ENCODE measurements around the gene WFDC1.
A peak's percentile ranks its signal among the peaks of the same experiment; 100 is the strongest.

The WFDC1 gene

DNA sequence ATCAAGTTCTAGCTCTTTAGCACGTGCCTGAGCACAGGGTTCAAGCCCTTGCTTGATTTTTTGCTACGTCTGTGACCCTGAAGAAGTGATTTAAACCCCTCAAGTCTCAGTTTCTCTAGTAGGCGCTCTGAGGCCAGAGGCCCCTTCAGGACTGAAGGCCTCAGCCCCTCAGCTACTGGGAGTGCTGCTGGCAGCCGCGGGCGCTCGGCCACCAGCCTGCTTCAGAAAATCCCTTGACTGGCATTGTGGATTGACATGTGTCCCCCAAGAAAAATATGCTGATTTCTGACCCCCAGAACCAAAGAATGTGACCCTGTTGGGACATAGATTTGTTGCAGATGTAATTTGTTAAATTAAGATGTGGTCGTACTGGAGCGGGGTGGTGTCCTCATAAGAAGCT, 20.2 kb upstream of the WFDC1 start:
- FAIRE-seq: no peak

DNA sequence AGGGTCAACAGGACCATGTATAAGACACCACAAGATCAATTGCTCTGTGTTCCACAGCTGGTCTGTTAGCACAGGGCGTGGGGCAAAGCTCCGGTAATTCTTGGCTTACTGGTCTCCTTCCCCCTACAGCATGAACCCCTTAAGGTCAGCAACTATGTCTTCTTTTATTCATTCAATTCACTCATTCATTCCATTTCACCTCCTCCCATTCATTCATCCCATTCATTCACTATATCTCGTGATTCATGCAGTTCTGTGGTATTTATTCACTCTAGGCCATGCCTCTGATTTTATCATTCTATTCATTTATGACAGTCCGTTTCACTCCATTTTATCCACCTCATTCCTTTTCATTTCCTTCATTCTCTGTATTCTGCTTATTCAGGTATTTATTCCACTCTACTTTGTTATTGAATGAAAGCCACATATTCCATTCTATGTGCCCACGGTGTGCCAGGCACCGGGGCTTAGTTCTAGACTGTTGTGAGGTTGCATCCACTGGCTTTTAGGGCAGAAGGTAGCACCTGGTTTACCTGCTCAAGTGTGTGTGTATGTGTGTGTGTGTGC, 19.0 kb upstream of the WFDC1 start:
- FAIRE-seq: no peak

- FAIRE-seq: peak; percentile 51
Measured at GRCh38 chr16:84277244-84277823, 17.3 kb upstream of the WFDC1 start.

- FAIRE-seq: no peak
Measured at GRCh38 chr16:84278333-84278732, 16.3 kb upstream of the WFDC1 start.

DNA sequence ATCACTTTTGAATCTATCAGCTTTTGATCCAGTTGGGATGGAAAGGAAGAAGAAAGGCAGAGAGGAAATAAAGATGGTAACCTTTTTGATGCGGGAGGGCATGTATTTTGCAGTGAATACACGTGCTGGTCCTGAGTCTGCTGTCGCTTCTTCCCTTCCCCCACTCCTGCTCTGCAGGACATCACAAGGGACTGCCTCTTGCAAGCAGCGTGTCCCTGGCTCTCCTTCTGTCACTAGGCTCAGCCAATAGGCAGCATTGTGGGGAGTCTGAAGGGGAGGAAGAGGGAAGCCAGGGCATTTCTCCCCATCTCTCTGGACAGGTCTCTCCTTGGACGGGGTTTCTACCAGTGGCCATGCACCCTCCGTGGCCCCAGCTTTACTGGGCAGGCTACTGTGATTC, 15.7 kb upstream of the WFDC1 start:
- FAIRE-seq: no peak

GRCh38 chr16:84279881-84280280, 14.8 kb upstream of the WFDC1 start:
- FAIRE-seq: no peak

GRCh38 chr16:84281074-84281473, 13.6 kb upstream of the WFDC1 start:
- no peak for FAIRE-seq

GRCh38 chr16:84282533-84282932, 12.1 kb upstream of the WFDC1 start:
- FAIRE-seq: no peak

- no peak for FAIRE-seq
Measured at GRCh38 chr16:84283314-84284153, 11.1 kb upstream of the WFDC1 start.

DNA sequence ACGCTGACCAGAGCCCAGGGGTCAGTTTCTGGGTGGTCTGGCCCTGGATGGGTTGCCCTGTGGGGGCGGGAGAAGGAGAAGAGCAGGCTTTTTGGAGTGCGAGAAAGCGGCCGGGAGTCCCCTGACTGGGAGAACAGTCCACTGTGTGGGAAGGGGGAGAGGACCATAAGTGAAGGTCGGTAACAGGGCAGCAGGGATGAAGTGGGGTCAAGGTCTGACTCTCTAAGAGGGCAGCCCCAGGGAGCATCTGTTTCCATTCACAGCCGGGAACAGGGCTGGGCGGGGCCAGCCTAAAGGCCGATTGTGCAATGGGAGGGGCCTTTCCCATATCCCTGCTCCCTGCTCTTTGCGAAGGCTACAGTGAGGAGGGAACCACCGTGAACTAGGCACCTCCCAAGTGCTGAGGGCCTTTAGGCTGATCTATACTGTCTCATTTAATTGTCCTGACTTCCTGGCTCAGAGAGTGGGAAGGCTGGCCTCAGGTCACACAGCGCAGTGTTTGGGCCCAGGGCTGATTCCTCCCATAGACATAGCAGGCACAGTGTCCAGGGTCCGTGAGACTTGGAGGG, 10.4 kb upstream of the WFDC1 start:
- FAIRE-seq: no peak

GRCh38 chr16:84286578-84287240, 8.0 kb upstream of the WFDC1 start:
- FAIRE-seq: no peak

- no peak for FAIRE-seq
Measured at GRCh38 chr16:84288902-84289301, 5.8 kb upstream of the WFDC1 start.

- no peak for FAIRE-seq
Measured at GRCh38 chr16:84291226-84291625, 3.5 kb upstream of the WFDC1 start.

- no peak for FAIRE-seq
Measured at GRCh38 chr16:84292011-84292410, 2.7 kb upstream of the WFDC1 start.

GRCh38 chr16:84293406-84293805, 1.3 kb upstream of the WFDC1 start:
- FAIRE-seq: no peak

DNA sequence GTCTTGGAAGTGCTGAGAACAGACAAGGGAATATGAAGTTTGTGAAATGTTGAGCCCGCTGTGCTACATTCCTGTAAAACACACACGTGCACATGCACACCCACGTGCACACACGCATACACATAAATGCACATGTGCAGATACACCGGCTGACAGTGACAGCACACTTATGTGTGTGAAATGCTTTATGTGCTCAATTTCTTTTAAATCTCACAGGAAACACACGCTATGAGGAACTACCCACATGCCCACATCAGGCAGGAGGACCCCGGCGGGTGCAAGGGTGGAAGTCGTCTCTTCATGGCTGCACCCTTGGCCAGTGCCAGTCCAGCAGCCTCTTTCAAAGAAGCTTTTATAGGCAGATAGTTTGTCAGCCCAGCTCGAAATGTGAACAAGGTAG, 561 bp upstream of the WFDC1 start:
- FAIRE-seq: no peak

GRCh38 chr16:84295203-84295860, 654 bp downstream of the WFDC1 start:
- no peak for FAIRE-seq

- FAIRE-seq: no peak
Measured at GRCh38 chr16:84298376-84298899, 3.8 kb downstream of the WFDC1 start.

DNA sequence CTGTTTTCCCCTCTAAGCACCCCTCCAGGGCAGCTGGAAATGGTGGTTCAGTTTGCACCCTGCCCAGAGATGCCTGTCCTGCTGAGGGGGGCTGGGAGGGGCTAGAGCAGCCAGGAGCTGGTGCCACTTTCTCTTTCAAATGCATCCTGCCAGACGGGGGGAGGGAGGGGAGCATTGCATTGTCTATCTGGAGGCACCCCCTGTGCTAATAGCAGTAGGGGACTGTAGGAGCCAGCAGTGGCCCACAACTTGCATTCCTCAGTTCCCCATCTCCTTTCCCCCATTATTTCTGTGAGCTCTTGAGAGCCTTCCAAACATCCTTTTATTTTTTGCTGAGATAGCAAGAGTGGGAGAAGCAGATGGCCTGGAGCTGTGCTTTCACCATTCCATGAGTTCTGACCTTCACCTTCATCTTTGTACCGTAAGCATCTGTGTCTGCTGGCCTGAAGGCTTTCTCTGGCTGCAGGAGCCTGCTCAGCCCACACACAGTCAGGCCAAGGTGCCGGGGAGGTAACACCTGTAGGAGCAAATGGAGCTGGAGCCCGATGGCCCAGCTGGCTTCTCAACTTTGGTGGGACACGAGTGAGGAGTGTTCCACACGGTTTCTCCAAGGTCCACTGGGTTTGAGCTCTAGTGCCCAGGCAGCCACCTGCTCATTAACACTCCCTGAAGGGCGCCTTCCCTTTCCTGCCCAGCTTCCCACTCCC, 5.2 kb downstream of the WFDC1 start:
- FAIRE-seq: no peak

DNA sequence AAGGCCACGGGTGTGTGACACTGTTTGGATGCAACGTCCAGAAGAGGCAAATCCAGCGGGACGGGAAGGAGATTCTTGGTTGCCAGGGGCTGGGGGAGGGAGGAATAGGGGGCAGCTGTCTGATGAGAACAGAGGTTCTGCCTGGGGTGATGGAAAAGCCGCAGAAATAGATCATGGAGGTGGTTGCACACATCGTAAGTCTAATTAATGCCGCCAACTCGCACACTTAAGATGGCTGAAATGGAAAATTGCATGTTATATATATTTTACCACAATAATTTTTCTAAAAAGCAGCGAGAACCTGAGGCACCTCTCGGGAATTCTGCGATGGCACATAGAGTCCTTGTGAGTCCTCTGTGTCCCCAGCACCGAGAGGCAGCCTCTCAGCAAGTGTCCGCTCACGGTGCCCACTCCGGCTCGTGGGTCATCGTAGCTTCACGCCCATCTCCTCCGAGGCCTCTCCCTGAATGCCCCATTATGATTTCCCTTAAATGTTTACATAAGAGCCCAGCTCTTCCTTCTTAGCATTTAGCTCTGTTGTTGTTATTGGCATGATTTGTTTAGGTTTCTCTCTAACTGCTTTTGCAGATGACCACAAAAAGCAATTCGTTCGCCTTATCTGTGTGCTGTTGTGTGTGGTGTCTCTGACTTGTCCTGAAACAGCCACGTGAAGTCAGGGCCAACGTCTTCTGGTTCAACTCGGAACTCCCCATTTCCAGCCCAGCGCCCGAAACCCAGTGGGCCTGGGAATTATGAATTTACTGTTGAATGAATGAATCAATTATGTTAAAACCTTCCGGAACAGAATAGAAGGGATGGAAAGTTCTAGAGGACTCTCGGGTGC, 7.7 kb downstream of the WFDC1 start:
- no peak for FAIRE-seq

DNA sequence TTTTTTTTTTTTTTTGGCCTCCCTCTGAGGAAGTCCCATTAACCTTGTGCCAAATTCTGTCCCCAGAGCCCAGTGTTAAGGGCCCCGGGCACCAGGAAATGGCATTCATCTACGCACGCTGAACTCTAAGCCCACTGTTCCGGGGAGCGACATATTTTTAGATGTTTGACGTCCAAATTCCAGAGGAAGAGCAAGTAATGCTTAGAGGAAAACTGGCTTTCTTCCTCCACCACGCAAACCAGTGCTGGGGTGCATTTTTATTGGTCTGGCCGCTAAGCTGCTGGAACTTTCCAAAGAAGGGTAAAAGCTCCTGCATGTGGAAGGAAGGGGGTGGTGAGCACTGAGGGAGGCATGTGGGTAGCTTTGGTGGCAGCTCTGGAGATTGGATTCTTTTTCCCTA, 8.3 kb downstream of the WFDC1 start:
- no peak for FAIRE-seq
